ENCODE results near the gene TTLL6. TPM values are rescaled to one million over a fixed set of nuclear protein-coding genes. Genes with fewer than 3 reads are reported as not detected.

TTLL6 gene
- total RNA-seq, 1 experiment from 2014 or later: 3.4 TPM

- TF ChIP-seq ERG (CRISPR knock-in tag; IDR thresholded peaks at IDR 0.05) (no peak), ZNF263 (CRISPR knock-in tag; IDR thresholded peaks at IDR 0.05; ENCODE audit: low read depth) (no peak)
- TF ChIP-seq, protein P1, sequence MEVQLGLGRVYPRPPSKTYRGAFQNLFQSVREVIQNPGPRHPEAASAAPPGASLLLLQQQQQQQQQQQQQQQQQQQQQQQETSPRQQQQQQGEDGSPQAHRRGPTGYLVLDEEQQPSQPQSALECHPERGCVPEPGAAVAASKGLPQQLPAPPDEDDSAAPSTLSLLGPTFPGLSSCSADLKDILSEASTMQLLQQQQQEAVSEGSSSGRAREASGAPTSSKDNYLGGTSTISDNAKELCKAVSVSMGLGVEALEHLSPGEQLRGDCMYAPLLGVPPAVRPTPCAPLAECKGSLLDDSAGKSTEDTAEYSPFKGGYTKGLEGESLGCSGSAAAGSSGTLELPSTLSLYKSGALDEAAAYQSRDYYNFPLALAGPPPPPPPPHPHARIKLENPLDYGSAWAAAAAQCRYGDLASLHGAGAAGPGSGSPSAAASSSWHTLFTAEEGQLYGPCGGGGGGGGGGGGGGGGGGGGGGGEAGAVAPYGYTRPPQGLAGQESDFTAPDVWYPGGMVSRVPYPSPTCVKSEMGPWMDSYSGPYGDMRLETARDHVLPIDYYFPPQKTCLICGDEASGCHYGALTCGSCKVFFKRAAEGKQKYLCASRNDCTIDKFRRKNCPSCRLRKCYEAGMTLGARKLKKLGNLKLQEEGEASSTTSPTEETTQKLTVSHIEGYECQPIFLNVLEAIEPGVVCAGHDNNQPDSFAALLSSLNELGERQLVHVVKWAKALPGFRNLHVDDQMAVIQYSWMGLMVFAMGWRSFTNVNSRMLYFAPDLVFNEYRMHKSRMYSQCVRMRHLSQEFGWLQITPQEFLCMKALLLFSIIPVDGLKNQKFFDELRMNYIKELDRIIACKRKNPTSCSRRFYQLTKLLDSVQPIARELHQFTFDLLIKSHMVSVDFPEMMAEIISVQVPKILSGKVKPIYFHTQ (CRISPR knock-in tag; IDR thresholded peaks at IDR 0.05): no peak
- TF ChIP-seq, protein P2, sequence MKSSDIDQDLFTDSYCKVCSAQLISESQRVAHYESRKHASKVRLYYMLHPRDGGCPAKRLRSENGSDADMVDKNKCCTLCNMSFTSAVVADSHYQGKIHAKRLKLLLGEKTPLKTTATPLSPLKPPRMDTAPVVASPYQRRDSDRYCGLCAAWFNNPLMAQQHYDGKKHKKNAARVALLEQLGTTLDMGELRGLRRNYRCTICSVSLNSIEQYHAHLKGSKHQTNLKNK (CRISPR knock-in tag; IDR thresholded peaks at IDR 0.05): no peak
Observed at GRCh38 chr17:48755356-48755755, 61.7 kb downstream of the TTLL6 start (continued).

- TF ChIP-seq TCF7 (CRISPR knock-in tag; IDR thresholded peaks at IDR 0.05; ENCODE audit: low read depth) (no peak), MAX (CRISPR knock-in tag; IDR thresholded peaks at IDR 0.05) (peak; percentile 33; the same call in 1 of the 2 replicates), FOXJ3 (CRISPR knock-in tag; IDR thresholded peaks at IDR 0.05; ENCODE audit: borderline replicate concordance) (no peak), TP53 (CRISPR knock-in tag; IDR thresholded peaks at IDR 0.05) (no peak)
- TF ChIP-seq, protein P3, sequence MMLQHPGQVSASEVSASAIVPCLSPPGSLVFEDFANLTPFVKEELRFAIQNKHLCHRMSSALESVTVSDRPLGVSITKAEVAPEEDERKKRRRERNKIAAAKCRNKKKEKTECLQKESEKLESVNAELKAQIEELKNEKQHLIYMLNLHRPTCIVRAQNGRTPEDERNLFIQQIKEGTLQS (CRISPR knock-in tag; conservative IDR thresholded peaks at IDR 0.05): no peak
- TF ChIP-seq, protein P1 (CRISPR knock-in tag; IDR thresholded peaks at IDR 0.05): no peak
- ChIA-PET POLR2A (no interaction called here), CTCF (interaction anchor here (0.6 to 2.4 kb wide), 9 partner anchors 11 to 124 kb away, joined by 3 to 14 read pairs (median 5); no protein-coding TSS in a partner anchor)
- Mint-ChIP-seq H3K9me3 (no peaks in the 10 kb centered on the region), H3K4me1 (peaks cover 22% of the 10 kb centered on the region), H3K27me3 (ENCODE audit: low read depth) (peaks cover 99% of the 10 kb centered on the region), H3K36me3 (no peaks in the 10 kb centered on the region), H3K4me3 (peak overlapping the region; percentile 56), H3K27ac (no peak overlapping the region)
- ATAC-seq (peak; percentile 77), DNase-seq (ENCODE audit: low spot score) (peak; percentile 79)
Observed at GRCh38 chr17:48754500-48755261, 62.3 kb downstream of the TTLL6 start.

DNA sequence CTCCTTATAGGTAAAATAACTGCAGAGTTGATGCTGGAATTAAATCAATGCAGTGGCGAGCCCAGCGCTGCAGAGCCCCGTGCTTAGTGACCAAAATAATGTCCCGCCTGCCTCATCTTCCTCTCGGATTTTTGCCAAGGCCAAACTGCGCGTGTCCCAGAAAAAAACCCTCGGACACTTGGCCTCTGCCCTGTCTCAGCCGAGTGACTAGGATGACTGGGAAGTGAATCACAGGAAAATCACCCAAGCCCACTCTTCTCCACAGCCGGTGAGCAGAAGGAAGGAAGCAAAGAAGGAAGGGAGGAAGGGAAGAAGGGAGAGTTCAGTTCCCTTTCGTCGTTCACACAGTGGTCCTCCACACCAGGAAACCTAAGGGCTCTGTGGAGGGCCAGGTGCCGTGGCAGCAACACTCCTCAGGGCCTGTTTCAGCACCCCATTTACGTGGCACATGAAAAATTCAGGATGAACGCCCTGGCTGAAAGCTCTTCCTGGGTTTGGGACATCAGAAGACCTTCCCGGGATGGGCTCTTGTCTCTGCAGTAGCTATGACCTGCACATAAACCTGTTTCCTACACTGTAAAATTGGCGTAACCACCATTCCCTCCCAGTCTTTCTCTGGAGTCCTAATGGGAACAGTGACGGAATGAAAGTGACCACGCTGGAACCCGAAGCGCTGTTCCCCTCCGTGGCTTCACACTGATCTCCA lies 63.1 kb downstream of the TTLL6 start:
- CTCF ChIA-PET: interaction anchor here (0.6 to 3.9 kb wide), 6 partner anchors 30 to 125 kb away, joined by 3 to 25 read pairs (median 7); partner anchors contain the start of gene PRAC2
- H3K9me3 Mint-ChIP-seq: no peaks in the 10 kb centered on the region

More for the DNA sequence above, 63.1 kb downstream of the TTLL6 start:
- DNase-seq (ENCODE audit: low spot score) (no peak), ATAC-seq (no peak)
- H3K27me3 Mint-ChIP-seq (ENCODE audit: low read depth): peaks cover 99% of the 10 kb centered on the region
- TF ChIP-seq TP53 (CRISPR knock-in tag; IDR thresholded peaks at IDR 0.05): no peak
- H3K4me3 Mint-ChIP-seq: peak overlapping the region; percentile 27; the same call in 1 of the 2 replicates
- no peak overlapping the region for H3K27ac Mint-ChIP-seq
- 0 out of 2 replicates have a peak, but pooled peaks cover 4% of the 10 kb centered on the region for H3K36me3 Mint-ChIP-seq
- POLR2A ChIA-PET: no interaction called here
- peaks cover 28% of the 10 kb centered on the region for H3K4me1 Mint-ChIP-seq

Data from WTC11 (cell line).